Activated naive CD4-positive, alpha-beta T cell treated with anti-CD3 and anti-CD28 coated beads, Interleukin-2, amount 50 U/mL, for 72 hours (primary cell): ENCODE measurements around the gene OSBPL1A. TPM values are rescaled to one million over a fixed set of nuclear protein-coding genes. Genes with fewer than 3 reads are reported as not detected.

Experiments used
- ATAC-seq, 2 donors: fragments of 150-1000 bp; cut with Tn5 transposase; 2 replicates each; pipeline ENCODE4 v1.10.0; 2021; ENCODE audit warnings: mild to moderate bottlenecking in 2 of 2, moderate library complexity in 2 of 2
- DNase-seq, 2 donors: peaks; one replicate each; pipeline ENCODE4 v3.0.0; 2021 to 2022; ENCODE audit warnings: low spot score in 2 of 2
- H3K27ac Mint-ChIP-seq, 2 donors: one replicate each; pipeline ENCODE4 v1.8.0; 2022; ENCODE audit warnings: mild to moderate bottlenecking in 2 of 2, mixed read lengths in 2 of 2
- H3K36me3 Mint-ChIP-seq, 2 donors: one replicate each; pipeline ENCODE4 v1.8.0; 2022; ENCODE audit warnings: mixed read lengths in 2 of 2
- H3K9me3 Mint-ChIP-seq, 2 donors: one replicate each; pipeline ENCODE4 v1.8.0; 2022; ENCODE audit warnings: mixed read lengths in 2 of 2
- total RNA-seq, 2 donors: library from RNA; stranded (reverse); gene quantifications; one replicate each; pipeline ENCODE4 v1.2.3, GENCODE V29; 2022

OSBPL1A gene
- total RNA-seq, 2 donors from 2014 or later, result 2.3 to 5.4 TPM

DNA sequence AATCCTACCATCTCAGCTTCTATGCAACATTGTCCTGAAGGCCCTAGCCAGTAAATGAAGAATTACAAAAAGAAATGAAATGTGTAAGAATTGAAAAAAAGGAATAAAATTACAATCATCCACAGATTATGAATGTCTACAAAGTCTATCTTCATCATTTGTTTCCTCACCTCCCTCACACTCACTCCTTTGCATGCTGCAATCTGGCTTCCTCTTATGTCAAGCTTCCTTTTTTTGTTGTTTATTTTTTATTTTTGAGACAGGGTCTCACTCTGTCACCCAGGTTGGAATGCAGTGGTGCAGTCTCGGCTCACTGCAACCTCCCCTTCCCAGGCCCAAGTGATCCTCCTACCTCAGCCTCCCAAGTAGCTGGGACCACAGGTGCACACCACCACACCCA lies 129.7 kb downstream of the OSBPL1A start:
- ATAC-seq (no peak), DNase-seq (no peak)
- Mint-ChIP-seq H3K27ac (no peak overlapping the region), H3K9me3 (peaks cover 3 to 7% of the 10 kb centered on the region in 2 donors), H3K36me3 (peaks cover 0 to 16% of the 10 kb centered on the region in 2 donors)

DNA sequence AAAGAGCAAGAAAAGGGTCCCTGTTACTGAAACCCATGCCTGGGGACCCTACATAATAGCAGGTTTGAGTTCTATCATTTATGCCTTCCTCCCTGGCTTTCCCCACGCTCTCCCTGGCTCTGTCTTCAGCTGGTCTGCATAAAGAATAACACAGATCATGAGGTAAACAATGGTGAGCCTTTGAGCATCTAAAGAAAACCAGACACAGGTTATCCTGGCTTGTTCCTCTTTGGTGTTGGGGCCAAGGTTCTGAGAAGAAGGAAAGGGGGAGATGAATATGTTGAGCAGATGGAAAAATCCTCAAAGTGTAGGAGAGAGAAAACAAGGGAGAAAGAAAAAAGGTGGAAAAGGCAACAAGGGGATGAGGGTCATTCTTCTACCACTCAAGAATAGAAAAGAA lies 131.5 kb downstream of the OSBPL1A start:
- no peak overlapping the region for H3K27ac Mint-ChIP-seq
- ATAC-seq (no peak), DNase-seq (no peak)
- peaks cover 0 to 16% of the 10 kb centered on the region in 2 donors for H3K36me3 Mint-ChIP-seq
- H3K9me3 Mint-ChIP-seq, result peaks cover 3 to 7% of the 10 kb centered on the region in 2 donors

DNA sequence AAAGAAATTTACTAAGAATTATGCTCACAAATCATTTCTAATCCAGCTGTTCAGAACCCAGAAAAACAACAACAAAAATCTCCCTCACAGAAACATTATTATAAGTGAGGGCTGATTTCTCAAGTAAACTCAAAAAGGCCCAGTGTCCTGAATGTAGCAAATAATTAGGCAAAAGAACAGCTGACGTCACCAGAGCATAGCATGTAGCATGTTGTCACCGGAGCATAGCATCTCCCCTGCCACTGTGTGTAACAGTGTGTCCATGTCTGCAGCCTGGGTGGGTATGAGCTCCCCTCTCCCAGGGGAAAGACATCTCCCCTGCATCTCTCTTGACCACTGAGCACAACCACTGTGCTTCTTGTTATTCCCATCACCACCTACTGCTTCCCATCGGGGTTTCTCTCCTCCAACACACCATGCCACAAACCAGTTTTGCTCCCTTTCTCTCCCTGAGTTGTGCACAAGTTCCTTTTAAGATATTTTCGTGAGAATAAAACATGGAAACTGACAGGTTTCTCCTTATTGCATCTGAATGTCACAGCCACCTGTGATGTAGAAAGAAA lies 132.0 kb downstream of the OSBPL1A start:
- Mint-ChIP-seq H3K9me3 (peaks cover 3 to 7% of the 10 kb centered on the region in 2 donors), H3K36me3 (peaks cover 0 to 16% of the 10 kb centered on the region in 2 donors), H3K27ac (no peak overlapping the region)
- ATAC-seq (no peak), DNase-seq (no peak)

DNA sequence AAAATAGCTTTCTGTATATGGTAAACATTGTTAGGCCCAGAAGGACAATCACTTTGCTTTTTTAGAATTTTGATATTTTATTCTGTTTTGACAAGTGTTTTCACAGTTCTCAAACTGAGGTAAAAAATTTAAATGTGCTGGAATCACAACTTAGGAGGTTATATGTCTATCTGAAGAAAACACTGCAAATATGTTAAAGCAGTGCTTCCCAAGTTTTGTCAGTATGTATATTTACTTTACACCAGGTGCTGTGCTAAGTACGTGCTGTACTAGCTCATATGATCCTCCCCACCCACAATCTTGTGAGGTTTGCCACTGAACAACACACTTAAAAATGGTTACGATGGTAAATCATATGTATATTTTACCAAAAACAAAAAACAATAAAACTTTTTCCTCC lies 134.6 kb downstream of the OSBPL1A start:
- peaks cover 0 to 7% of the 10 kb centered on the region in 2 donors for H3K9me3 Mint-ChIP-seq
- no peak overlapping the region for H3K27ac Mint-ChIP-seq

DNA sequence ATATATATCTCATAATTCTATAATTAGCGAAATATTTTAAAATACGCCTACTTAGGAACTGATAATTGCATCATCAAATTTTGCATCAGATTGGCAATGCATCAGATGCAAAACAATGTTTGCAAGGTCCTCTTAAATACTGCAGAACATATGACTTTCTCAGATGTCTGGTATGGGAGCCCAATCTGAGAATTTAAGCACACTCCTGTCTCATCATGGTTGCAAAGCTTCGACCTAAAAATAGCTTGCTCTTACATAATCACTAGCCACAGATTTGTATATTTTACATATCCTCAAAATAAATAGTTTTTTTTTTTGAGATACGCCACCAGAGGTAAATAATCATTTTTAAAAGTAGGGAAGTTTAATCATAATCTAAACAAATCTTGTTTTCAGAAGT lies 135.5 kb downstream of the OSBPL1A start:
- Mint-ChIP-seq H3K27ac (no peak overlapping the region), H3K9me3 (peaks cover 0 to 7% of the 10 kb centered on the region in 2 donors), H3K36me3 (peaks cover 0 to 10% of the 10 kb centered on the region in 2 donors)
- ATAC-seq, result no peak
- no peak for DNase-seq

More for the DNA sequence above, 134.6 kb downstream of the OSBPL1A start:
- no peak for ATAC-seq
- DNase-seq, result no peak
- H3K36me3 Mint-ChIP-seq, result peaks cover 0 to 10% of the 10 kb centered on the region in 2 donors

DNA sequence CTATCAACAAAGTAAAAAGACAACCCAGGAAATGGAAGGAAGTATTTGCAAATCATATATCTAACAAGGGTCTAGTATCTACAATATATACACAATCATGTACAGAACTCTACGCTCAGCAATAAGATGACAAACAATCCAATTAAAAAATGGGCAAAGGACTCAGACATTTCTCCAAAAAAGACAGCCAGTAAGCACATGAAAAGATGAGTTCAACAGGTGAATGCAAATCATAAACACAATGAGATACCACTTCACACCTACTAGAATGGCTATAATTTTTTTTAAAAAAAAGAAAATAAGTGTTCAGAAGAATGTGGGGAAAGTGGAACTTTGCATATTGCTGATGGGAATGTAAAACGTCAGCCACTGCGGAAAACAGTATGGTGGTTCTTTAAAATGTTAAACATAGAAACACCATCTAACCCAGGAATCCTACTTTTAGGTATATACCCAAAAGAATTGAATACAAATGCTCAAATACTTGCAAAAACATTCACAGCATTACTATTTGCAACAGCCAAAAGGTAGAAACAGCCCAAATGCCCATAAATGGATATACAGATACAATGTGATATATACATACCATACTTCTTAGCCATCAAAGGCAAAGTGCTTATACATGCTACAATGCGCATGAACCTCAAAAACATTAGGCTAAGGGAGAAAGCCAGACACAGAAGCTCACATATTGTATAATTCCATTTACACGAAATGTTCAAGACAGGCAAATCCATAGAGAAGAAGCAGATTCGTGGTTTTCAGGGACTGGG lies 137.6 kb downstream of the OSBPL1A start:
- Mint-ChIP-seq H3K27ac (no peak overlapping the region), H3K36me3 (no peaks in the 10 kb centered on the region), H3K9me3 (no peaks in the 10 kb centered on the region)
- DNase-seq, result no peak
- no peak for ATAC-seq

DNA sequence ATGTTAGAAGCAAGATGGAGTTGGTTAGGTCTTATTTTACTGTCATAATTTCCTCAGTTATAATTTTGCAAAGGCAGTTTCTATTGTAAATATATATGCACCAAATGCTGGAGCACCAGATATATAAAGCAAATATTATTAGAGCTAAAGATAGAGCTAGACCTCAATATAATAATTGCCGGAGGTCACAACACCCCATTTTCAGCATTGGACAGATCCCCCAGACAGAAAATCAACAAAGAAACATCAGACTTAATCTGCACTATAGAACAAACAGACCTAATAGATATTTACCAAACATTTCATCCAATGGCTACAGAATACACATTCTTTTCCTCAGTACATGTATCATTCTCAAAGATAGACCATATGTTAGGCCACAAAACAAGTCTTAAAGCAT lies 143.6 kb downstream of the OSBPL1A start:
- ATAC-seq (no peak), DNase-seq (no peak)
- H3K27ac Mint-ChIP-seq, result no peak overlapping the region
- H3K36me3 Mint-ChIP-seq, result no peaks in the 10 kb centered on the region
- no peaks in the 10 kb centered on the region for H3K9me3 Mint-ChIP-seq

DNA sequence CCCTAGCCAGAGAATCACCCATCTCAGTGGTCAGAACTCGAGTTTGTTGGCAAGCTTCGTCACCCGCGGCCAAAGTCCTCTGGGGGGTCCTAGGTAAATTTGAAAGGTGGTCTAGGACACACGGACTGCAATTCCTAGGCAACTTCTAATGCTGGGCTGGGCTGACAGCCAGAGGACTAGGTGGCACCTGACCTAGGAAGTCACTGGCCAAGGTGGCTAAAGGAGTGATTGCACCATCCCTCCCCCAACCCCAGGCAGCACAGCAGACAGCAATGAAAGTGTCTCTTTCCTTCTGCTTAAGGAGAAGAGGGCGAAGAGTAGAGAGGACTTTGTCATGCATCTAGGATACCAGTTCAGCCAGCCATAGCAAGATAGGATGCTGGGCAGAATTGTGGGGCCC lies 147.9 kb downstream of the OSBPL1A start:
- DNase-seq (no peak), ATAC-seq (no peak)
- Mint-ChIP-seq H3K27ac (no peak overlapping the region), H3K36me3 (no peaks in the 10 kb centered on the region), H3K9me3 (no peaks in the 10 kb centered on the region)

DNA sequence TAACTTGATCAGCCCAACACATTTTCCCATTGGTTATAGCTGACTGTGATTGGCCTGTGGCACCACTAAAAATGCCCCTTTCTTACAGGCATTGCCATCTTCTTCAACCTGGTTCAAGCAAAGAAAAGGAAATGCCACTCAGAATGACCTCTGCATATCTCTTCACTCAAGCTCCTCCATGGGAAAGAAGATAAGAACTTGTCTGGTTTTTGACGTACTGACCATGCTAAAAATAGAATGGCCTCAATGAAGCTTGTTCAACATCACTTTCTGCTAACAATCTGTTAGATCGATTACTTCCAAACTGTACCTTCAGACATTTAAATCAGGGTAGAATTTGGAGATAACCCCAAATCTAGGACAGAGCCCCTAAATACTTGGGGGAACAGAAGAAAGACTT lies 149.3 kb downstream of the OSBPL1A start:
- Mint-ChIP-seq H3K27ac (no peak overlapping the region), H3K36me3 (no peaks in the 10 kb centered on the region), H3K9me3 (no peaks in the 10 kb centered on the region)
- ATAC-seq, result no peak
- DNase-seq, result no peak

DNA sequence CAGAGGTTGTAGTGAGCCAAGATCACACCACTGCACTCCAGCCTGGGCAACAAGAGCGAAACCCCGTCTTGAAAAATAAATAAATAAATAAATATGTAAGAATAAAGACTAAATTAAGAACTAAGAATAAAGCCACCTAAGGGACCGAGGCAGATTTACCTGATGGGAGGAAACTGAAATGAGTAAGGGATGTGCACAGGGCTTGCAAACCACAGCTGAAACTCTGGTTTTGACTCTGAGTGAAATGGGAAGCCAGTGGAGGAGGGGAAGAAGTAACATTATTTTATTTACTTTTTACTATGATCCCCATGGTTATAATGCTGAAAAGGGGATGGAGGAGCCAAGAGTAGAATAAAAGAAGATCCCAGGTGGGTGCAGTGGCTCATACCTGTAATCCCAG lies 151.5 kb downstream of the OSBPL1A start:
- Mint-ChIP-seq H3K36me3 (no peaks in the 10 kb centered on the region), H3K9me3 (no peaks in the 10 kb centered on the region), H3K27ac (no peak overlapping the region)
- DNase-seq, result peak in 1 of 2 donors; percentile 31
- peak in 1 of 2 donors; percentile 95 for ATAC-seq

DNA sequence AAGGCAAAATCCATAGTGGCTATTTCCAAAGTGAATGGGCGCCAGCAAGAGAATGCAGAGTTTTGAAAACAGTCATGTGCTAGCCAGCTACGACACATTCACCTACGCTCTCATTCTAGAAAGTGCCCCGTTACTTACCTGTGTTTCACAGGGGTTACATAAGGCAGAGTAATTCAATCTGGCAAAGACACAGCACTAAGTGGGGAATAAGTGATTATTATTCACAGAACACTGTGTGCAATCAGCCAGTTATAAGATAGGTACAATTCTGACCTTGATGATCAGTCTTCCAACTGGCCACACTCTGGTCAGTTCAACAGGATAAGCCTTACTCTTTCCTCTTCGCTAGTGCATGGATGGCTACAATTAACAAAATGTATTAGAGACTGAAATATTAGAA lies 152.9 kb downstream of the OSBPL1A start:
- DNase-seq (no peak), ATAC-seq (no peak)
- no peaks in the 10 kb centered on the region for H3K9me3 Mint-ChIP-seq
- H3K36me3 Mint-ChIP-seq, result no peaks in the 10 kb centered on the region
- no peak overlapping the region for H3K27ac Mint-ChIP-seq

DNA sequence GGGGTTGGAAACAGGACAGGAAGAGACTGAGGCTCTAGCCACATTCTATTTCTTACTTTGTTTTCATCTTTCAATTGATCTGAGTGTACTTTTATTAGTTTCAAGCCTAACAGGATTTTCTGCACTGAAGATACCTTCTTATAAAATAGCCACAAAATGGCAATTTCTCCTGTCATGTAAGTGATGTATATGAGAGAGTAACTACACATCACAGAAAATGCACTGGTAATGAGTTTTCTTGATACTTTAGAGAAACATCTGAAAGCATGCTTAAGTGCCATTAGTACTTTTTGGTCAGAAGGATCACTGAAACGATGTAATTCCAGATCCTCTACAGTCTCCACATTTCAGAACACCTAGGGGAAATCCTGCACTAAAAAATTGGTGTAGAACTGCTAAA lies 153.9 kb downstream of the OSBPL1A start:
- ATAC-seq (no peak), DNase-seq (no peak)
- Mint-ChIP-seq H3K36me3 (no peaks in the 10 kb centered on the region), H3K27ac (no peak overlapping the region), H3K9me3 (no peaks in the 10 kb centered on the region)

DNA sequence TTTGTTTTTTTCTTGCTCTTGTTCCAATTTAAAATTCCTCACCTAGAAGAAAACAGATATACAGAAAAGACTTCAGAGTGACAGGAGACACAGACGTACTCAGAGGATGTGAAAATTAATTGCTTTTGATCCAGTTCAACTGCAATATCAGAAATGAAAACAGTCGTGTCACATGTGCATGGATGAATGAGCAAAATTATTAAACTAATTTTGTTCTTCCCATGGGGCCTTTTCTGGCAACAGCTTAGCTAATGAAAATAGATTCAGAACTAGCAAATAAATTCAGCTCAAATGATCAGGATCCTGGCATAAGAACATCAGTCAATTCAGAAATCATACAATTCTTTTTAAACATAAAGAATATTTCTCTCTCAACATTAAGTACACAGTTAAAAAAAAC lies 158.3 kb downstream of the OSBPL1A start:
- Mint-ChIP-seq H3K36me3 (no peaks in the 10 kb centered on the region), H3K9me3 (no peaks in the 10 kb centered on the region), H3K27ac (no peak overlapping the region)
- DNase-seq, result no peak
- ATAC-seq, result no peak

DNA sequence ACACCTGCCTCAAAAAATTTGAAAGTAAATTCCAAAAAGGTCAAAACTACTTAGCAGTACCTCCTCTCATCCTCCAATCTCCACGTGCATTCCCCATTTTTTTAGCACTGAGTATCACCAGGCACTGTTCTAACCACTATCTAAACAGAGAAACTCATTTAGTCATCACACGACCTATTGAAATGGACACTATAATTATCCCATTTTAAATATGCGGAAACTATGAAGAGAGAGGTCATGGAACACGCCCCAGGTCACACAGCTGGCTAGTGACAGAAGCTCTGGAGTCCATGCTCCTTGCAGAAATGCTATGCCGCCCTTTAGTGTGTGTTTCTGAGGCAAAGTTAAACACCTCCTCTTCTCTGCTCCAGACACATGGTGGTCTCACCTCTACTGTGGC lies 159.2 kb downstream of the OSBPL1A start:
- DNase-seq (no peak), ATAC-seq (no peak)
- H3K36me3 Mint-ChIP-seq, result no peaks in the 10 kb centered on the region
- H3K9me3 Mint-ChIP-seq, result no peaks in the 10 kb centered on the region
- no peak overlapping the region for H3K27ac Mint-ChIP-seq

DNA sequence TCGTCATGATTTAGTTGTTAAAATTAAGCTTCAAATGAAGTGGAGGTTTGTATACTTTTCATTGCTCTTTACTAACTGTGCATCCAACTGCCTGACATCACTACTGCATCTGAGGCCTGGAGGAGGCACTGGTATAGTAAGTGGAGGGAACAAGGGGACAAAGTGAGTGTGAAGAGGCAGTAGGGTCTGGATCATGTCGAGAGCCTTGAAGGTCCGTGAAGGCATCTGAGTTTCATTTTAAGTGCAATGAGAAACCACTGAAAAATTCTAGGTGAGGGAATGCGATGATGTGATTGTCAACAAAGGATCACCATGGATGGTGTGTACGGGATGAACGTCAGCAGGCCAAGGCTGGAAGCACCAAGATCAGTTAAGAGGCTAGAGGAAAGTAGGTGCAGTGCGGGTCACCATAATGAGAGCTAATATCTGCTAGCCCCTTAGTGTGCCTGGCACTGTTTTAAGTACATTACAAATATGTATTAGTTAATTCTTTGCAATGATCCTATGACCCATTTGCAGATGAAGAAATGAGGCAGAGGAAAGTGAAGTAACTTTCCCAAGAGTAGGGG lies 162.7 kb downstream of the OSBPL1A start:
- DNase-seq (no peak), ATAC-seq (no peak)
- Mint-ChIP-seq H3K36me3 (no peaks in the 10 kb centered on the region), H3K27ac (no peak overlapping the region), H3K9me3 (no peaks in the 10 kb centered on the region)

DNA sequence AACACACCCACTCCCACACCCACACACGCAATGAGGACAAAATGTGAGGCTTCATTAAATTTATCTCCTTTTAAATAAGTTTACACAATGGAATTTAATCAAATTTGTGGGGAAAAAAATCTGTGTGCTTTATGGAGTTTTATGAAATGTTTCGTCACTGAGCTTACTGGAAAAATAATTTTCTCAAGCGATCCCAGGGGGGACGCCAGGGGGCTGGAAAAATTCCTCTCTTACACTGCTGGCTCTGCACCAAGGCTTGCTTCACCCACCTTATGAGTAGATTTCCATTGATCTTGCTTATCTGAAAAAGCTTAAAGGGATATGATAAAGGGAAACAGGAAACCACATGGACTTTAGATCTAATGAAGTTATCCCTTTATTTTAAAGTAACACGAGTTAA lies 163.3 kb downstream of the OSBPL1A start:
- DNase-seq, result no peak
- ATAC-seq, result no peak
- Mint-ChIP-seq H3K27ac (no peak overlapping the region), H3K36me3 (no peaks in the 10 kb centered on the region), H3K9me3 (no peaks in the 10 kb centered on the region)

DNA sequence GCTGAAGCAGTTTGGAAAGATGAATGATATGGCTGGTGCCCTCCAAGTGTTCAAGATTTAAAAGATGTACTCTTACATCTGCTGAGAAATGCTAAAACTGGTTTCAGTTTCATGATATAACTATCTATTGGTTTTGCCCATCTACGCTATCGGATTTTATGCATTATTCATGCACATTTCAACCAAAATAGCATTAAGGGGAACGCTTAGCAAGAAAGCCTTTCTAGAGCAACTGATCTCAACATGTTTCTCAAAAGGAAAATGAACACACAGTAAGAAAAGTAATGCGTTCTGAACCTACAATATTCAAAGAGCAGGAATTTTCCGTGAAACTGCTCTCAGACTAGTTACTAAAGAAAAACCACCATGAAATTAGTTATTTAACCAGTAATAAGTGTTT lies 164.8 kb downstream of the OSBPL1A start:
- DNase-seq, result no peak
- Mint-ChIP-seq H3K27ac (no peak overlapping the region), H3K36me3 (no peaks in the 10 kb centered on the region), H3K9me3 (no peaks in the 10 kb centered on the region)
- no peak for ATAC-seq
